GM20000 (cell line): ENCODE results near the gene NEURL1.

Experiments used
- DNase-seq: peaks from one replicate; pipeline ENCODE4 v3.0.0; 2012; ENCODE audit warnings: low spot score
- TF ChIP-seq, protein P1 (sequence below): IDR thresholded peaks from 2 replicates; pipeline ENCODE4 v1.5.1; 2012; ENCODE audit warnings: mild to moderate bottlenecking, control low read depth; ENCODE audit errors: extremely low read depth, missing control alignments

Gene NEURL1

DNA sequence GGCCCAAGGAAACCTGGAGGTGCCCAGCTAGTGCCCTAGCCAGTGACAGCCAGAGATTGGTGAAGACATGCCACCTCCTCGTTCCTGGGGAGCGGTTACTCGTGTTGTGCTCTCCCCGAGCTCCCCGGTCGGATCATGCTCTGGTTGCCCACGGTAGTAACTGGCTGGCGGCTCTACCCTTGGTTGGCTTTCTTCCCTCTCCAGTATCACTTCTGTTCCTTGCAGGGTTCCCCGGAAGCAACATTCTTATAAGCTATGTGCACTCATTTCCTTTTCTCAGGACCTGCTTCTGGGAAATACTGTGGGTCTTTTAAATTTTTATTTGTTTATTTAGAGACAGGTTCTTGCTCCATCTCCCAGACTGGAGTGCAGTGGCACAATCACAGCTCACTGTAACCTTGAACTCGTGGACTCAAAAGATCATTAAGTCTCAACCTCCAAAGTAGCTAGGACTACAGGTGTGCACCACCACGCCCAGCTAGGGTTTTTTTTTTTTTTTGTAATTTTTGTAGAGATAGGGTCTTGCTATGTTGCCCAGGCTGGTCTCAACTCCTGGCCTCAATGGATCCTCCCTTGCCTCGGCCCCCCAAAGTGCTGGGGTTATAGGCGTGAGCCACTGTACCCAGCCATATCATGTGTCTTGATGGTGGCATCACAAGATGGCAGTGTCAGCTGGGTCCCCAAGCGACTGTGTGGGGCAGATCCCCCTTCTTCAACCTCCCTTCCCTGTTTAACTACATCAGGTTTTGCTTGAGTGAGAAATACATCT lies 27.9 kb upstream of the NEURL1 start:
- DNase-seq: no peak
- TF ChIP-seq, protein P1, sequence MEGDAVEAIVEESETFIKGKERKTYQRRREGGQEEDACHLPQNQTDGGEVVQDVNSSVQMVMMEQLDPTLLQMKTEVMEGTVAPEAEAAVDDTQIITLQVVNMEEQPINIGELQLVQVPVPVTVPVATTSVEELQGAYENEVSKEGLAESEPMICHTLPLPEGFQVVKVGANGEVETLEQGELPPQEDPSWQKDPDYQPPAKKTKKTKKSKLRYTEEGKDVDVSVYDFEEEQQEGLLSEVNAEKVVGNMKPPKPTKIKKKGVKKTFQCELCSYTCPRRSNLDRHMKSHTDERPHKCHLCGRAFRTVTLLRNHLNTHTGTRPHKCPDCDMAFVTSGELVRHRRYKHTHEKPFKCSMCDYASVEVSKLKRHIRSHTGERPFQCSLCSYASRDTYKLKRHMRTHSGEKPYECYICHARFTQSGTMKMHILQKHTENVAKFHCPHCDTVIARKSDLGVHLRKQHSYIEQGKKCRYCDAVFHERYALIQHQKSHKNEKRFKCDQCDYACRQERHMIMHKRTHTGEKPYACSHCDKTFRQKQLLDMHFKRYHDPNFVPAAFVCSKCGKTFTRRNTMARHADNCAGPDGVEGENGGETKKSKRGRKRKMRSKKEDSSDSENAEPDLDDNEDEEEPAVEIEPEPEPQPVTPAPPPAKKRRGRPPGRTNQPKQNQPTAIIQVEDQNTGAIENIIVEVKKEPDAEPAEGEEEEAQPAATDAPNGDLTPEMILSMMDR: no peak

DNA sequence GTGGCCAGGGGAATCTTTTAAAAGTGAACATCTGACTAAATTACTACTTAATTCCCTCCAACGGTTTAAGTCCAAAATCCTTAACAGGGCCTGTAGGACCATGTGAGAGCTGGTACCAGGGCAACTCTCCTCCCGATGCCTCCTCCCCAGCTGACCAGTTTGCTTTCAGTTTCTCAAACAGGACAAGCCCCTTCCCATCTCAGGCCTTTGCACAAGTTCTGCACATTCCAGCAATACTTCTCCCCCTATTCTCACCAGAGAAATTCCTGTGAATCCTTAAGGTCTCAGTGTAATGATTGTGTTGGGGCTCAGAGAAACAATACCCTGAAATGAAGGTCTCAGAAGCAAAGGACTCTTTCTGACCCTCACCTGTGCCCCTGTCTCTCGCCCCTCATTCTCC lies 26.8 kb upstream of the NEURL1 start:
- no peak for DNase-seq
- TF ChIP-seq, protein P1: no peak

DNA sequence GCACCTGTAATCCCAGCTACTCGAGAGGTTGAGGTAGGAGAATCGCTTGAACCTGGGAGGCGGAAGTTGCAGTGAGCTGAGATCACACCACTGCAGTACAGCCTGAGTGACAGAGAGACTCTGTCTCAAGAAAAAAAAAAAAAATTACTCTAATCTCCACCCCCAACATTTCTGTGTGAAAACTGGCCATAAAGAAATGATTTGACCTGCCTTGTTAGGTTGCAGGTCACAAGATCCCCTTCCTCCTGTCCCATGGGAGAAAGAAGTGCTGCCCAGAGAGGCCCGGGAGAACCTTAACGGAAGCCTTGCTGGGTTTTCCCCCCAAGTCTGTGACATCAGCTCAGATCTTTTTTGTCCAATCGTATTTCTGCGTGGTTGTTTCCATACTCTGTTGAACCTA lies 26.1 kb upstream of the NEURL1 start:
- DNase-seq: peak; percentile 78
- TF ChIP-seq, protein P1: no peak

DNA sequence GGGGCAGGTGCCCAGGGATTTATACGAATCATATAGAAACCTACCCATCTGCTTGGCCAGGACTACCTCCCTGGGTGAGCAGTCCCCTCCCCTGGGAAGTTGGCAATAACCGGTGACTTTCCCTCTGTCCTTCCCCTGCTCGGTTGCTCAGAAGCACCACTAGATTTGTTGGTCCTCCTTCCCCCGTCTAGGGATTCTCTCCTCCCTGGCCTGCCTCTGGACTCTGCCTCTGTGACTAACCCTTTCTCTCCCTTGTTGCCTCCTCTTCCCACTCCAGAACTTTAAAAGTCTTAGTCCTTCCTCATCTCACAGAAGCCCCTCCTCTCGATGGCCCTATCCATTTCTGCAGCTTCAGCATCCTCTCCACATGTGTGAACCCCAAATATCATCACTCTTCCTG lies 24.3 kb upstream of the NEURL1 start:
- DNase-seq: no peak
- TF ChIP-seq, protein P1: no peak

DNA sequence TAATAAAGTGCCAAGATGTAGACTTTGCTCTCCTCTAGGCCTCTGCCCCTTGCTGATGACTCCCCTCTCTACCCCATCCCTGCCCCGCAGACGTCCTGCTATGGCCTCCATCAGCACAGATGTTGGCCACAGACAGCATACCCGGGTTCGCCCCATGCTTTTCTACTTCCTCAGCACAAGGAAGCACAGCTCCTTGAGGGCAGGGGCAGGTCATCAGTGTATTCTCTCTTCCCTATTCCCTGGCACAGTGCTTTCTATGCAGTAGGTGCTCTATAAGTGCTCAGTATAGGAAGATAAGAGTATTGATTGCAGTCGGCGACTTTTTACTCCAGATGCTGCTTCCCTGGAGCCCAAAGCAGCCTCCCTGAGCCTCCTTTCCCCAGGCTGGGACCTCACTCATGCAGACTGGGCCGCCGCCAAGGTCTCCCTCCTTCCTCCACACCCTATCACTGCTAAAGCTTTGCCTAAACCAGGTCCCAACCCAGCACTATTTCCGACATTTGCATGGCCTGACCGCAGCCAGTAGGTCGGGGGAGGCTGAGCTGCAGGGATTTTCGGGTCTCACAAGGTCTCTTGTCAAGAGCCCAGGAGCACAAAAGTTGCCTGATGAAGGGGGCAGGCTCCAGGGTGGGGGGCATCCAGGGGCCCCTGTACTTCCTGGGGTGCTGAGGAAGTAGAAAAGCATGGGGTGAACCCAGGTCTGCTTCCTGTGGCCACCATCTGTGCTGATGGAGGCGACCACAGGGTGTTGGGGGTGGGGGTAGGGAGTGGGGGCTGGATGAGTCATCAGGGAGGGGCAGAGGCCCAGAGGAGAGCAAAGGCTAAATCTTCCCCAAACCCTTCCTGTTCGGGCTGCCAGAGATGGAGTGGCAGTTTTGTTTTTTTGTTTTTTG lies 22.5 kb upstream of the NEURL1 start:
- TF ChIP-seq, protein P1: no peak
- peak; percentile 90 for DNase-seq

DNA sequence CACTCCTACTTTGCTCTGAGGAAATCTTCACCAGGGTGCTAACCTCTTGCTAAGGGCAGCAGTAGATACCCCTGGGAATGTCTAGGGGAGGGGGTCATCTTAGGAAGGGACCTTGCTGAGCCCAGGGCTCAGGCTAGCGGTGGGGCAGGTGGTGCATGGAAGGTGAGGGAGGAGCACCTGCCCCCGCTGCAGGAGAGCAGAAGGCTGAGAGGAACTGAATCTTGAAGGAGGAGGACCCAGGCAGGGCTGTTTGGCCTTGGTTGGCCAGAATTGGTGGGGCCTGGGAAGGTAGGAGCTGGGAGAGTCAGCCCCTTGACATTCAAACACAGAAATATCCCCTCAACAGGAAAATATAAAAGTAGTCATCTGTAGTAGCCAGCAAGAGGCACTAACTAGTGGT lies 21.5 kb upstream of the NEURL1 start:
- peak; percentile 74 for DNase-seq
- TF ChIP-seq, protein P1: no peak

DNA sequence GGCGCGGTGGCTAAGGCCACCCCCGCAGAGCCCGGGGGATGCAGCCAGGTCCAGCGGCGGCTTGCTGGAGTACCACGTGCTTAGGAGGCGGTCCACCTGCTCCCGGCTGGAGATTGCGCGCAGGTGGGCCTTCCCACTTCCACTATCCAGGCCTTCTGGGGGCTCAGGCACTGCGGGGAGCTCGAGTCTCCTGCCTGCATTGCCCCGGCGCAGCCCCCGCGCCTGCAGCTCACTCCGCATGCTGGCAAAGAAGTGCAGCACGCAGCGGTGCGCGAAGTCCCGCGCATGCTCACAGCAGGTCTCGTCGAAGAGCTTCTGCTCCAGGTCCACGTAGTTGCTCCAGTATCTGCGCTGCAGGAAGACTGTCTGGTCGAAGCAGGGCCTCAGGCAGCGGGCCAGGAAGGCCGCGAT lies 20.2 kb upstream of the NEURL1 start:
- no peak for DNase-seq
- TF ChIP-seq, protein P1: no peak
